AG04450 (cell line): ENCODE results near the gene ACAN. TPM values are rescaled to one million over a fixed set of nuclear protein-coding genes. Genes with fewer than 3 reads are reported as not detected.

Experiments used
- CTCF ChIA-PET: fragments of 300-600, 350-600 bp; formaldehyde crosslinking; extraction: SDS; loops from one replicate; lab custom pipeline; 2022; ENCODE audit warnings: antibody characterized with exemption, inconsistent platforms; lab: Charles Lee
- POLR2A ChIA-PET: fragments of 350-600 bp; formaldehyde crosslinking; extraction: SDS; loops from one replicate; lab custom pipeline; 2021; ENCODE audit warnings: antibody characterized with exemption, inconsistent platforms; lab: Yijun Ruan, JAX
- DNase-seq: peaks from one replicate; pipeline ENCODE4 v3.0.0-alpha.2; 2011; ENCODE audit warnings: low read depth, low spot score
- H3K27ac ChIP-seq: one replicate; pipeline ENCODE4 v1.5.1; 2012; ENCODE audit warnings: low read depth, low read length, control low read depth
- H3K27me3 ChIP-seq: one replicate; pipeline ENCODE4 v1.6.0; 2012; ENCODE audit warnings: low read length; ENCODE audit not compliant: control insufficient read depth, insufficient read depth
- H3K4me3 ChIP-seq: 2 replicates; pipeline ENCODE4 v1.5.1; 2011; ENCODE audit warnings: mild to moderate bottlenecking, low read depth, low read length, control low read depth
- H3K9me3 ChIP-seq: 2 replicates; pipeline ENCODE4 v1.5.1; 2012; ENCODE audit warnings: low read length; ENCODE audit not compliant: control insufficient read depth, insufficient read depth
- CTCF ChIP-seq: IDR thresholded peaks from 2 replicates; pipeline ENCODE4 v1.5.1; 2011; ENCODE audit warnings: low read depth, low read length, control low read depth, inconsistent platforms
- polyA plus RNA-seq: library from polyadenylated mRNA; depleted of rRNA; stranded (reverse); fragments of >200 nt; gene quantifications from 2 replicates; pipeline ENCODE4 v1.2.3, GENCODE V29; 2011

Gene ACAN
- polyA plus RNA-seq, 1 experiment: 0.20 TPM

- H3K27me3 ChIP-seq: peaks cover 4% of the 10 kb centered on the region
- TF ChIP-seq CTCF: no peak
- ChIA-PET CTCF (interaction anchor here (0.6 to 3.8 kb wide), 4 partner anchors 175 to 366 kb away, joined by 3 to 63 read pairs (median 11); partner anchors contain the start of genes MRPL46 and MRPS11), POLR2A (no interaction called here)
- no peak for DNase-seq
- no peak overlapping the region for H3K4me3 ChIP-seq
- H3K9me3 ChIP-seq: no peaks in the 10 kb centered on the region
- no peak overlapping the region for H3K27ac ChIP-seq
These were observed 29.8 kb downstream of the ACAN start for GRCh38 chr15:88832820-88833730.

- TF ChIP-seq CTCF: no peak
- H3K4me3 ChIP-seq: no peak overlapping the region
- CTCF ChIA-PET: interaction anchor here (0.6 to 3.8 kb wide), 7 partner anchors 8 to 367 kb away, joined by 3 to 63 read pairs (median 5); partner anchors contain the start of genes MRPL46 and MRPS11
- peaks cover 3% of the 10 kb centered on the region for H3K27me3 ChIP-seq
- no peaks in the 10 kb centered on the region for H3K9me3 ChIP-seq
- no peak overlapping the region for H3K27ac ChIP-seq
- POLR2A ChIA-PET: no interaction called here
- no peak for DNase-seq
These were observed 30.5 kb downstream of the ACAN start for GRCh38 chr15:88833731-88834100.

GRCh38 chr15:88834211-88834812 lies 31.1 kb downstream of the ACAN start:
- Histone ChIP-seq H3K27me3 (peaks cover 2% of the 10 kb centered on the region), H3K4me3 (no peak overlapping the region), H3K9me3 (no peaks in the 10 kb centered on the region), H3K27ac (no peak overlapping the region)
- POLR2A ChIA-PET: interaction anchor here (0.6 to 0.7 kb wide), 2 partner anchors 175 to 176 kb away, joined by 3 read pairs; no protein-coding TSS in a partner anchor
- no peak for DNase-seq
- CTCF ChIA-PET: interaction anchor here (1.3 to 3.8 kb wide), 7 partner anchors 9 to 367 kb away, joined by 3 to 63 read pairs (median 5); partner anchors contain the start of genes MRPL46 and MRPS11
- TF ChIP-seq CTCF: peak; percentile 68

GRCh38 chr15:88835119-88835518 lies 31.9 kb downstream of the ACAN start:
- POLR2A ChIA-PET: no interaction called here
- no peak for DNase-seq
- H3K4me3 ChIP-seq: no peak overlapping the region
- TF ChIP-seq CTCF: no peak
- peaks cover 3% of the 10 kb centered on the region for H3K27me3 ChIP-seq
- no peaks in the 10 kb centered on the region for H3K9me3 ChIP-seq
- CTCF ChIA-PET: interaction anchor here (1.2 to 3.8 kb wide), 7 partner anchors 10 to 358 kb away, joined by 3 to 63 read pairs (median 5); no protein-coding TSS in a partner anchor
- no peak overlapping the region for H3K27ac ChIP-seq
